Globus pallidus (tissue), 1 donor: ENCODE data around the gene LTBP4.
A peak's percentile ranks its signal among the peaks of the same experiment; 100 is the strongest.
"Not testable (repeated sequence)": the region's sequence is repeated elsewhere in the genome, so short reads cannot be mapped to it uniquely, and the experiment has no call there.

Source experiments
- DNase-seq: peaks from one replicate; pipeline ENCODE4 v3.0.0-alpha.2; 2015; ENCODE audit warnings: low spot score

LTBP4 gene

GRCh38 chr19:40601134-40601974 lies at the start of gene LTBP4:
Gene LTBP4, plus strand, starts transcription at chr19:40601369. Its CDS starts 19 bp downstream, at chr19:40601388.
- no peak for DNase-seq

GRCh38 chr19:40552848-40553247 lies 48.3 kb upstream of the LTBP4 start:
- no peak for DNase-seq

GRCh38 chr19:40553885-40554857 lies 47.0 kb upstream of the LTBP4 start:
- DNase-seq, result no peak

GRCh38 chr19:40555978-40556689 lies 45.0 kb upstream of the LTBP4 start:
- DNase-seq, result no peak

- DNase-seq, result no peak
Measured at GRCh38 chr19:40556953-40557530, 44.1 kb upstream of the LTBP4 start.

GRCh38 chr19:40559394-40559793 lies 41.8 kb upstream of the LTBP4 start:
- DNase-seq, result no peak

- DNase-seq, result no peak
Measured at GRCh38 chr19:40560092-40560507, 41.1 kb upstream of the LTBP4 start.

GRCh38 chr19:40561947-40562346 lies 39.2 kb upstream of the LTBP4 start:
- DNase-seq, result no peak

GRCh38 chr19:40564535-40564934 lies 36.6 kb upstream of the LTBP4 start:
- not testable (repeated sequence) for DNase-seq

GRCh38 chr19:40565355-40565754 lies 35.8 kb upstream of the LTBP4 start:
- DNase-seq, result no peak

GRCh38 chr19:40565910-40566495 lies 35.2 kb upstream of the LTBP4 start:
- no peak for DNase-seq

GRCh38 chr19:40567040-40567749 lies 34.0 kb upstream of the LTBP4 start:
- DNase-seq, result no peak

- no peak for DNase-seq
Measured at GRCh38 chr19:40567750-40568494, 33.2 kb upstream of the LTBP4 start.

GRCh38 chr19:40570313-40571004 lies 30.7 kb upstream of the LTBP4 start:
- peak; percentile 99 for DNase-seq

GRCh38 chr19:40571005-40571318 lies 30.2 kb upstream of the LTBP4 start:
- DNase-seq, result no peak

GRCh38 chr19:40571831-40572495 lies 29.2 kb upstream of the LTBP4 start:
- DNase-seq, result no peak

GRCh38 chr19:40575326-40575725 lies 25.8 kb upstream of the LTBP4 start:
- no peak for DNase-seq

- DNase-seq, result no peak
Measured at GRCh38 chr19:40576151-40576584, 25.0 kb upstream of the LTBP4 start.
